SU-DHL-6 (cell line): ENCODE results near the gene RNF32.

Experiments used
- EZH2phosphoT487 ChIP-seq: fragments of 200-600 bp; sonication (generic), shearing (Covaris generic); conservative IDR thresholded peaks from 2 replicates; pipeline ENCODE4 v1.6.1; 2018; ENCODE audit warnings: mild to moderate bottlenecking, antibody characterized with exemption, low read length, moderate library complexity, mixed read lengths
- TF ChIP-seq, protein P1 (sequence below): fragments of 200-600 bp; sonication (generic); IDR thresholded peaks from one replicate; pipeline ENCODE4 v1.5.1; 2017; ENCODE audit warnings: antibody characterized with exemption, mild to moderate bottlenecking, low read length, moderate library complexity; ENCODE audit not compliant: insufficient read depth, poor library complexity, severe bottlenecking

GRCh38 chr7:156673902-156674301, 33.3 kb downstream of the RNF32 start:
- TF ChIP-seq, protein P1, sequence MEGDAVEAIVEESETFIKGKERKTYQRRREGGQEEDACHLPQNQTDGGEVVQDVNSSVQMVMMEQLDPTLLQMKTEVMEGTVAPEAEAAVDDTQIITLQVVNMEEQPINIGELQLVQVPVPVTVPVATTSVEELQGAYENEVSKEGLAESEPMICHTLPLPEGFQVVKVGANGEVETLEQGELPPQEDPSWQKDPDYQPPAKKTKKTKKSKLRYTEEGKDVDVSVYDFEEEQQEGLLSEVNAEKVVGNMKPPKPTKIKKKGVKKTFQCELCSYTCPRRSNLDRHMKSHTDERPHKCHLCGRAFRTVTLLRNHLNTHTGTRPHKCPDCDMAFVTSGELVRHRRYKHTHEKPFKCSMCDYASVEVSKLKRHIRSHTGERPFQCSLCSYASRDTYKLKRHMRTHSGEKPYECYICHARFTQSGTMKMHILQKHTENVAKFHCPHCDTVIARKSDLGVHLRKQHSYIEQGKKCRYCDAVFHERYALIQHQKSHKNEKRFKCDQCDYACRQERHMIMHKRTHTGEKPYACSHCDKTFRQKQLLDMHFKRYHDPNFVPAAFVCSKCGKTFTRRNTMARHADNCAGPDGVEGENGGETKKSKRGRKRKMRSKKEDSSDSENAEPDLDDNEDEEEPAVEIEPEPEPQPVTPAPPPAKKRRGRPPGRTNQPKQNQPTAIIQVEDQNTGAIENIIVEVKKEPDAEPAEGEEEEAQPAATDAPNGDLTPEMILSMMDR = no peak
- no peak for TF ChIP-seq EZH2phosphoT487
